Measurements from ENCODE around the gene MBD5.

Gene MBD5

DNA sequence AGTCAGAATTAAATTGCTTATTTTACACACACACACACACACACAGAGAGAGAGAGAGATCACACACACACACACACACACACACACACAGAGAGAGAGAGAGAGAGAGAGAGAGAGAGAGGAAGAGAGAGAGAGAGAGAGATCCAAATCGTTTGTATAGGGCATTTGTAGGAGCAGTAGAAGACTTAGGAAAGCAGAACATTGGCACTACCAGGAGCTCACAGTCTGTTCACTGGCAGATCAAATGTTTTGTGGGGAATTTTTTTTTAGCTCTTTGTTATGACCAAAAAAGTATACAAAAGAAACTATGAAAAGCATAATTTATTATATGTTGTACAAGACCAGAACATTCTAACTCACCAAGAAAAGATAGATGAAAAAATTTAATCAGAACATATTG is 81.8 kb downstream of the MBD5 start:
- Histone ChIP-seq H3K27ac (ENCODE audit: low read depth, low read length) (no peak overlapping the region), H3K9ac (ENCODE audit: low read length in 5 of 5) (no peak overlapping the region), H3K4me1 (ENCODE audit: control insufficient read depth in 5 of 5, insufficient read depth in 5 of 5, low read length in 5 of 5) (no peaks in the 10 kb centered on the region)

DNA sequence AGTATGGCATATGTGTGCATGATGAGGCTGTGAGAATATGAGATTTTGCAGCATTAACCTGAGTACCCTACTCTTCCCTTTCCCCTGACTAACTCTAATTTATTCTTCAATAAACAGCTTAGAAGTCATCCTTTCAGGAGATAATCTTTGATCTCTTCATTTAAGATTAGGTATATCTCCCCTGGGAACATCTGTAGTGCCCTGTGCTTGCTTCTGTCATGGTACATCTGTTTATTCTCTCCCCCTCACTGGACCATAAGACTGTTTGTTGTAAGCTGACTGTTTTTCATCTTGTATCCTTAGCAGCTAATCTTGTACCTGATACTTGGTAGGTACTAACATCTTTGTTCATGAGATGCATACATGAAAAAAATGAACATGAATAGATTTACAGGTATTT is 83.1 kb downstream of the MBD5 start:
- Histone ChIP-seq H3K27ac (ENCODE audit: low read depth, low read length) (no peak overlapping the region), H3K9me3 (ENCODE audit: control insufficient read depth in 5 of 5, low read length in 5 of 5) (peaks cover 0 to 3% (median 0%) of the 10 kb centered on the region in 5 donors), H3K36me3 (ENCODE audit: control insufficient read depth in 5 of 5, insufficient read depth in 5 of 5, low read length in 5 of 5) (no peaks in the 10 kb centered on the region), H3K9ac (ENCODE audit: low read length in 5 of 5) (no peak overlapping the region), H3K4me1 (ENCODE audit: control insufficient read depth in 5 of 5, insufficient read depth in 5 of 5, low read length in 5 of 5) (no peaks in the 10 kb centered on the region), H3K27me3 (ENCODE audit: control insufficient read depth in 5 of 5, insufficient read depth in 4 of 5, low read length in 5 of 5) (no peaks in the 10 kb centered on the region), H3K4me3 (ENCODE audit: low read depth in 1 of 5, low read length in 5 of 5) (no peak overlapping the region)

More for the DNA sequence above, 81.8 kb downstream of the MBD5 start:
- Histone ChIP-seq H3K36me3 (ENCODE audit: control insufficient read depth in 5 of 5, insufficient read depth in 5 of 5, low read length in 5 of 5) (no peaks in the 10 kb centered on the region), H3K27me3 (ENCODE audit: control insufficient read depth in 5 of 5, insufficient read depth in 4 of 5, low read length in 5 of 5) (no peaks in the 10 kb centered on the region), H3K9me3 (ENCODE audit: control insufficient read depth in 5 of 5, low read length in 5 of 5) (peaks cover 0 to 3% (median 0%) of the 10 kb centered on the region in 5 donors), H3K4me3 (ENCODE audit: low read depth in 1 of 5, low read length in 5 of 5) (no peak overlapping the region)

DNA sequence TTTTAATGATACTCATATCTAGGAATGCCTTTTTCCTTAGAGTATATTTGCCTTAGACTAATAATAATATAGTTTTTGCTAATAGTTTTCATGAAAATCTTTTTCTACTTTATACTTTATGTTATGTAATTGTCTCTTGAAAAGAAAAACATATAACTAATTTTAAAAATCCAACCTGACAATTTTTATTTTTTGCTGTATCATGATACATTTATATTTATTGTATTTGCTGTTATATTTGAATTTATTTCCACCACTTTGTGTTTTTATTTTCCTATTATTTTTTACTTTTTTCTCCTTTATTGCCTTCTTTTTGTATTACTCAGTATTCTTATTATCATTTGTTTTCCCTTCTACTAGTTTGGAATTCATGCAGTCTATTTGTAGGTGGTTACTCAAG is 85.4 kb downstream of the MBD5 start:
- no peak overlapping the region for H3K27ac ChIP-seq (ENCODE audit: low read depth, low read length)
- peaks cover 0 to 4% (median 0%) of the 10 kb centered on the region in 5 donors for H3K4me1 ChIP-seq (ENCODE audit: control insufficient read depth in 5 of 5, insufficient read depth in 5 of 5, low read length in 5 of 5)
- no peaks in the 10 kb centered on the region for H3K36me3 ChIP-seq (ENCODE audit: control insufficient read depth in 5 of 5, insufficient read depth in 5 of 5, low read length in 5 of 5)
- no peak overlapping the region for H3K9ac ChIP-seq (ENCODE audit: low read length in 5 of 5)
- H3K9me3 ChIP-seq (ENCODE audit: control insufficient read depth in 5 of 5, low read length in 5 of 5) = peaks cover 0 to 3% (median 0%) of the 10 kb centered on the region in 5 donors
- H3K4me3 ChIP-seq (ENCODE audit: low read depth in 1 of 5, low read length in 5 of 5) = no peak overlapping the region
- no peaks in the 10 kb centered on the region for H3K27me3 ChIP-seq (ENCODE audit: control insufficient read depth in 5 of 5, insufficient read depth in 4 of 5, low read length in 5 of 5)

DNA sequence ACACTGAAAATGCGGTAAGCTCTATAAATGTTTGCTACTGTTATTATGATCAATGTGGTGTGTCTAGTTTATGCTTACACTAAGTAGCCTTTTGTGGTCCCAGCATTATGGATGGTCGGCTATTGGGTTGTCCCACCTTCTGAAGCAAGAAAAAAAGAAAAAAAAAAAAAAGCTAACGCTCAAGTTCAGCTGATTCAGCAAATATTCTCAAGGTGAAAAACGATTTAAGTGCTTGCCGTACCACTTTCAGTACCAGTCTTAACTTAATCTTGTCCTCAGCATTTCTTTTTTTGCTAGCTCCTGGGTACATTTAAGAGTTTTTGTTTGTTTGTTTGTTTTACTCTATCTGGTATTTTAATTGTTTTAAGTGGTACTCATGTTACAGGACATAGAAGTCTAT is 87.5 kb downstream of the MBD5 start:
- Histone ChIP-seq H3K9me3 (ENCODE audit: control insufficient read depth in 5 of 5, low read length in 5 of 5) (peaks cover 0 to 3% (median 0%) of the 10 kb centered on the region in 5 donors), H3K27ac (ENCODE audit: low read depth, low read length) (no peak overlapping the region), H3K27me3 (ENCODE audit: control insufficient read depth in 5 of 5, insufficient read depth in 4 of 5, low read length in 5 of 5) (no peaks in the 10 kb centered on the region), H3K9ac (ENCODE audit: low read length in 5 of 5) (no peak overlapping the region), H3K36me3 (ENCODE audit: control insufficient read depth in 5 of 5, insufficient read depth in 5 of 5, low read length in 5 of 5) (no peaks in the 10 kb centered on the region), H3K4me3 (ENCODE audit: low read depth in 1 of 5, low read length in 5 of 5) (no peak overlapping the region), H3K4me1 (ENCODE audit: control insufficient read depth in 5 of 5, insufficient read depth in 5 of 5, low read length in 5 of 5) (peaks cover 0 to 4% (median 0%) of the 10 kb centered on the region in 5 donors)

DNA sequence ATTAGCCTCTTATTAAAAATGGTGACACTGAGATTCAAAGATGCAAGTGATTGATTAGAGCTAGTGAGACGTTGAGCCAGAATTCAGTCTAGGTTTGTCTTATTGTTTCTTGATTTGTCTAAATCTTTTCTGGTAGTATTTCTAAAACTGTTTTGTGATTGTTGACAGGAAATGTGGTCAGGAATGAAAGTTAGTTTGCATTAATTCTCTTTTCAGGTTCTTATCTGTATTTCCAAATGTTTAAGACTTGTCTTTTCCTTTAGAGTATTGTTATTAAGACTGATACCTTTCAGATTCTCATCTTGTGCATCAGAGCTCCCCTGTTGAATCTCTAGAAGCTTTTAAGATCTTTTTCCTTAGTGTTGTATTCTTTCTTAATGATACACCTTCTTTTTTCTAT is 89.3 kb downstream of the MBD5 start:
- no peak overlapping the region for H3K4me3 ChIP-seq (ENCODE audit: low read depth in 1 of 5, low read length in 5 of 5)
- H3K4me1 ChIP-seq (ENCODE audit: control insufficient read depth in 5 of 5, insufficient read depth in 5 of 5, low read length in 5 of 5) = peaks cover 0 to 4% (median 0%) of the 10 kb centered on the region in 5 donors
- H3K9me3 ChIP-seq (ENCODE audit: control insufficient read depth in 5 of 5, low read length in 5 of 5) = peaks cover 0 to 3% (median 0%) of the 10 kb centered on the region in 5 donors
- H3K9ac ChIP-seq (ENCODE audit: low read length in 5 of 5) = no peak overlapping the region
- H3K27me3 ChIP-seq (ENCODE audit: control insufficient read depth in 5 of 5, insufficient read depth in 4 of 5, low read length in 5 of 5) = no peaks in the 10 kb centered on the region
- no peaks in the 10 kb centered on the region for H3K36me3 ChIP-seq (ENCODE audit: control insufficient read depth in 5 of 5, insufficient read depth in 5 of 5, low read length in 5 of 5)
- H3K27ac ChIP-seq (ENCODE audit: low read depth, low read length) = no peak overlapping the region

DNA sequence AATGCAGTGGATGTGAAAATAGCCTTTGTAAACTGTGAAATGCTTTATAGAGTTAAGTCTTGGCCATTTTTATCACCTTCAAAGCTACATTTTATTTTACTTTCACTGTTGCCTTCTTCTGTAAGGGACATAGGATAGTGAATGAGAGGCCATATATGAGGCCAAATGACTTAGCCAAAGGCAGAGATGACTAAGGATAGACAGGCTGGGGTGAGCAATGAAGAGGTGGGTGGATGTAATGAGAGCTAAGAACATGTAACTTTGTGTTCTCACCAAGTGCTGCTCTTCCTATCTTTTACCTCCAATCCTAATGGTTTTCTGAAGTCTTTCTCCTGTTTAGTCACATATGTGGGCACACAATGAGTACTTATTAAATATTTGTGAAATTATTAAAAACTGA is 101.9 kb downstream of the MBD5 start:
- Histone ChIP-seq H3K36me3 (ENCODE audit: control insufficient read depth in 5 of 5, insufficient read depth in 5 of 5, low read length in 5 of 5) (peaks cover 0 to 3% (median 0%) of the 10 kb centered on the region in 5 donors), H3K9me3 (ENCODE audit: control insufficient read depth in 5 of 5, low read length in 5 of 5) (no peaks in the 10 kb centered on the region), H3K27ac (ENCODE audit: low read depth, low read length) (no peak overlapping the region), H3K9ac (ENCODE audit: low read length in 5 of 5) (no peak overlapping the region), H3K27me3 (ENCODE audit: control insufficient read depth in 5 of 5, insufficient read depth in 4 of 5, low read length in 5 of 5) (no peaks in the 10 kb centered on the region), H3K4me3 (ENCODE audit: low read depth in 1 of 5, low read length in 5 of 5) (no peak overlapping the region), H3K4me1 (ENCODE audit: control insufficient read depth in 5 of 5, insufficient read depth in 5 of 5, low read length in 5 of 5) (no peaks in the 10 kb centered on the region)

DNA sequence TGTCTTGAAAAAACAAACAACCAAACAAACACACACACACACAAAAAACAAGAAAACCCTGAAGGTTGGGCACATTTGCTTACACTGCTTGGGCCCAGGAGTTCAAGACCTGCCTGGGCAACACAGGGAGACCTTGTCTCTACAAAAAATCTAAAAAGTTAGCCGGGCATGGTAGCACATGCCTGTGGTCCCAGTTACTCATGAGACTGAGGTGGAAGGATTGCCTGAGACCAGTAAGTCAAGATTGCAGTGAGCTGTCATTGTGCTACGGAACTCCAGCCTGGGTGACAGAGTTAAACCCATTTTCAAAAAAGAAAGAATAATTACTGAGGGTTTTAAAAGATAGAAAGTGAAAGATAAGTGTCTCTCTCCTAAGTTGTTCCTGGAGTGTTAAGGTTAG is 103.4 kb downstream of the MBD5 start:
- no peaks in the 10 kb centered on the region for H3K4me1 ChIP-seq (ENCODE audit: control insufficient read depth in 5 of 5, insufficient read depth in 5 of 5, low read length in 5 of 5)
- H3K9ac ChIP-seq (ENCODE audit: low read length in 5 of 5) = no peak overlapping the region
- no peaks in the 10 kb centered on the region for H3K9me3 ChIP-seq (ENCODE audit: control insufficient read depth in 5 of 5, low read length in 5 of 5)
- no peak overlapping the region for H3K4me3 ChIP-seq (ENCODE audit: low read depth in 1 of 5, low read length in 5 of 5)
- no peaks in the 10 kb centered on the region for H3K27me3 ChIP-seq (ENCODE audit: control insufficient read depth in 5 of 5, insufficient read depth in 4 of 5, low read length in 5 of 5)
- H3K27ac ChIP-seq (ENCODE audit: low read depth, low read length) = no peak overlapping the region
- H3K36me3 ChIP-seq (ENCODE audit: control insufficient read depth in 5 of 5, insufficient read depth in 5 of 5, low read length in 5 of 5) = peaks cover 0 to 3% (median 0%) of the 10 kb centered on the region in 5 donors

DNA sequence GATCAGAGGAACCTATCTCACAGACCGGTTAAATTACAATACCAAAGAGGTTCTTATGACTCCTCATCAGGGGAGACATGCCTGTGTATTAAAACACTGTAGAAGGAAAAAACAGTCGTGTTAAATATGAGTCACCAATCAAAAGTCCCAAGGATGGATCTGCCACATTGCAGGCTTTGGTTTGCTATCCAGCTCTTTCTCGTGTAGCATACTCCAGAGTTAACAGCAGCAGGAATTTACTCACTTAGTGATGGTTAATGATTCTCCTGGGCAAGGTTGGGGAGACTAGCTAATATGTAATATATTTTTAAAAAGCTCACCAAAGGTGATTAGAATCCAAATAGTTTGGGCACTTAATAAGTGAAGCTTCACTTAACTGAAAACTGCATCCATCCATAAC is 109.7 kb downstream of the MBD5 start:
- H3K9me3 ChIP-seq (ENCODE audit: control insufficient read depth in 5 of 5, low read length in 5 of 5) = no peaks in the 10 kb centered on the region
- H3K4me1 ChIP-seq (ENCODE audit: control insufficient read depth in 5 of 5, insufficient read depth in 5 of 5, low read length in 5 of 5) = peaks cover 0 to 3% (median 0%) of the 10 kb centered on the region in 5 donors
- no peak overlapping the region for H3K4me3 ChIP-seq (ENCODE audit: low read depth in 1 of 5, low read length in 5 of 5)
- no peak overlapping the region for H3K9ac ChIP-seq (ENCODE audit: low read length in 5 of 5)
- no peaks in the 10 kb centered on the region for H3K27me3 ChIP-seq (ENCODE audit: control insufficient read depth in 5 of 5, insufficient read depth in 4 of 5, low read length in 5 of 5)
- no peak overlapping the region for H3K27ac ChIP-seq (ENCODE audit: low read depth, low read length)
- peaks cover 0 to 3% (median 0%) of the 10 kb centered on the region in 5 donors for H3K36me3 ChIP-seq (ENCODE audit: control insufficient read depth in 5 of 5, insufficient read depth in 5 of 5, low read length in 5 of 5)

DNA sequence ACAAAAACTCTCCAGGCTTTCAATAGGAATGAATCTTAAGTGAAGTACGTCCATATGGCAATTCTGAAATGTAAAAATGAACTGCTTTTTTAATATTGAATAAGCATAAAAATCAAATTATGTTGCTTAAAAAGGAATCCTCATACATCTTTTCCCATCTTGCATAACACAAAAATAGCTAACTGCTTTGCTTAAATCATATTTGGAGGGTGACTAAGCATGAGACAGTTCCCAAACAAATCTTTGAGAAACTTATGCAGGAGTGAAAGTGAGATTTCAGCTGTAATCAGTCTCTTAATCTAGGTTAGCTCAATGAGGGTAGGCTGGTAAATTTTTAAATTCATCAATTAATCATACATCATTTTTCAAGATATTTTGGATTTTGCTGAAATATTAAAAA is 111.5 kb downstream of the MBD5 start:
- no peak overlapping the region for H3K4me3 ChIP-seq (ENCODE audit: low read depth in 1 of 5, low read length in 5 of 5)
- H3K36me3 ChIP-seq (ENCODE audit: control insufficient read depth in 5 of 5, insufficient read depth in 5 of 5, low read length in 5 of 5) = peaks cover 0 to under 1% (median 0%) of the 10 kb centered on the region in 5 donors
- no peaks in the 10 kb centered on the region for H3K9me3 ChIP-seq (ENCODE audit: control insufficient read depth in 5 of 5, low read length in 5 of 5)
- H3K27me3 ChIP-seq (ENCODE audit: control insufficient read depth in 5 of 5, insufficient read depth in 4 of 5, low read length in 5 of 5) = no peaks in the 10 kb centered on the region
- no peak overlapping the region for H3K9ac ChIP-seq (ENCODE audit: low read length in 5 of 5)
- H3K4me1 ChIP-seq (ENCODE audit: control insufficient read depth in 5 of 5, insufficient read depth in 5 of 5, low read length in 5 of 5) = peaks cover 0 to 3% (median 0%) of the 10 kb centered on the region in 5 donors
- no peak overlapping the region for H3K27ac ChIP-seq (ENCODE audit: low read depth, low read length)

DNA sequence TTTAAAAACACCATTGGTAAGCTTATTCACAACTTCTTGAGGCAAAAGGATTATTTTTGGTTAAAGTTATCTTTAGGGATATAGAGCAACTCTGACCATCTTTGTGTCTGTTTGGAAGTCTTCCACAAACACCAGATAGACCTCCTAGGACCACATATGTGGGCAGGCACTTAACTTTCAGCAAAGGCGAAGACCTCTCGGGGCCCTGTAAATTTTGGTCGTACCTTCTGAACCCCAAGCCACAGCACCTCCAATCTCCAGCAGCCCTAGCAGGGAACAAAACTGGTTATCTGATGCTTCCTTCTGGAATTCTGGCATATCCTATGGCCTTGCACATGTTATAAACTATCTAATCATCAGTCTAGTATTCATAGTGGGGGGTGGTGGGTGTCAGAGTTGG is 114.8 kb downstream of the MBD5 start:
- Histone ChIP-seq H3K4me1 (ENCODE audit: control insufficient read depth in 5 of 5, insufficient read depth in 5 of 5, low read length in 5 of 5) (peaks cover 0 to 3% (median 0%) of the 10 kb centered on the region in 5 donors), H3K27ac (ENCODE audit: low read depth, low read length) (no peak overlapping the region), H3K4me3 (ENCODE audit: low read depth in 1 of 5, low read length in 5 of 5) (no peak overlapping the region), H3K9ac (ENCODE audit: low read length in 5 of 5) (no peak overlapping the region), H3K36me3 (ENCODE audit: control insufficient read depth in 5 of 5, insufficient read depth in 5 of 5, low read length in 5 of 5) (peaks cover 0 to 6% (median 0%) of the 10 kb centered on the region in 5 donors), H3K27me3 (ENCODE audit: control insufficient read depth in 5 of 5, insufficient read depth in 4 of 5, low read length in 5 of 5) (no peaks in the 10 kb centered on the region), H3K9me3 (ENCODE audit: control insufficient read depth in 5 of 5, low read length in 5 of 5) (no peaks in the 10 kb centered on the region)

DNA sequence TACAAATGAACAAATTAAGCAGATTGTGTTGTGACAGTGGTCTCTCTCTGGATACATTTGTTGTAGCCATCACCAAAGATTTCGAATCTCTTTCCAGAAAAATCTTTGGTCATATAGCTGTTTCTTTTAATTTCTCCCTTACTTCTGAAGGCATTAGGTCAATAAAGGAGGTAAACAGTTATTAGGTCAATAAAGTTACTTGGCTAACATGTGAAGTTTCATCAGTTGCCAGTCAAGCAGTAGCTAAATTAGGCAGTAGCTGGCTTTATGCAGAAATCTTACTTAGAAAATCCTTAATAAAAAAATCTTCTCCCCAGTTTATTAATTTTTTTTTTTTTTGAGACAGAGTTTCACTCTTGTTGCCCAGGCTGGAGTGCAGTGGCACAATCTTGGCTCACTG is 115.5 kb downstream of the MBD5 start:
- H3K27me3 ChIP-seq (ENCODE audit: control insufficient read depth in 5 of 5, insufficient read depth in 4 of 5, low read length in 5 of 5) = no peaks in the 10 kb centered on the region
- no peak overlapping the region for H3K9ac ChIP-seq (ENCODE audit: low read length in 5 of 5)
- H3K36me3 ChIP-seq (ENCODE audit: control insufficient read depth in 5 of 5, insufficient read depth in 5 of 5, low read length in 5 of 5) = peaks cover 0 to 6% (median 0%) of the 10 kb centered on the region in 5 donors
- no peak overlapping the region for H3K4me3 ChIP-seq (ENCODE audit: low read depth in 1 of 5, low read length in 5 of 5)
- peaks cover 0 to 3% (median 0%) of the 10 kb centered on the region in 5 donors for H3K4me1 ChIP-seq (ENCODE audit: control insufficient read depth in 5 of 5, insufficient read depth in 5 of 5, low read length in 5 of 5)
- H3K27ac ChIP-seq (ENCODE audit: low read depth, low read length) = no peak overlapping the region
- no peaks in the 10 kb centered on the region for H3K9me3 ChIP-seq (ENCODE audit: control insufficient read depth in 5 of 5, low read length in 5 of 5)

Data from subcutaneous abdominal adipose tissue (tissue), 5 donors.